ENCODE data around the gene OSBP2.

Gene OSBP2

GRCh38 chr22:30902496-30903357, 208.1 kb downstream of the OSBP2 start:
- DNase-seq (ENCODE audit: low read depth in 2 of 2) = no peak

GRCh38 chr22:30903876-30904460, 209.3 kb downstream of the OSBP2 start:
- no peak for DNase-seq (ENCODE audit: low read depth in 2 of 2)

GRCh38 chr22:30905696-30906341, 211.1 kb downstream of the OSBP2 start:
- DNase-seq (ENCODE audit: low read depth in 2 of 2) = no peak

GRCh38 chr22:30906411-30906810, 211.7 kb downstream of the OSBP2 start:
- no peak for DNase-seq (ENCODE audit: low read depth in 2 of 2)

GRCh38 chr22:30906946-30907345, 212.3 kb downstream of the OSBP2 start:
- DNase-seq (ENCODE audit: low read depth in 2 of 2) = no peak

GRCh38 chr22:30908051-30908461, 213.4 kb downstream of the OSBP2 start:
- no peak for DNase-seq (ENCODE audit: low read depth in 2 of 2)

GRCh38 chr22:30909306-30909705, 214.6 kb downstream of the OSBP2 start:
- DNase-seq (ENCODE audit: low read depth in 2 of 2) = no peak

GRCh38 chr22:30910358-30910757, 215.7 kb downstream of the OSBP2 start:
- DNase-seq (ENCODE audit: low read depth in 2 of 2) = no peak

- DNase-seq (ENCODE audit: low read depth in 2 of 2) = no peak
These were observed 224.1 kb downstream of the OSBP2 start for GRCh38 chr22:30918761-30919160.

GRCh38 chr22:30919973-30920372, 225.3 kb downstream of the OSBP2 start:
- DNase-seq (ENCODE audit: low read depth in 2 of 2) = no peak

- peak; percentile 62 to 77 for DNase-seq (ENCODE audit: low read depth in 2 of 2)
These were observed 225.7 kb downstream of the OSBP2 start for GRCh38 chr22:30920407-30920806.

GRCh38 chr22:30921108-30921507, 226.4 kb downstream of the OSBP2 start:
- no peak for DNase-seq (ENCODE audit: low read depth in 2 of 2)

GRCh38 chr22:30922151-30922611, 227.5 kb downstream of the OSBP2 start:
- DNase-seq (ENCODE audit: low read depth in 2 of 2) = peak; percentile 64 to 81

GRCh38 chr22:30923168-30923900, 228.7 kb downstream of the OSBP2 start:
- DNase-seq (ENCODE audit: low read depth in 2 of 2) = no peak

GRCh38 chr22:30925667-30926066, 231.0 kb downstream of the OSBP2 start:
- no peak for DNase-seq (ENCODE audit: low read depth in 2 of 2)

GRCh38 chr22:30926706-30927105, 232.0 kb downstream of the OSBP2 start:
- no peak for DNase-seq (ENCODE audit: low read depth in 2 of 2)

- no peak for DNase-seq (ENCODE audit: low read depth in 2 of 2)
These were observed 233.1 kb downstream of the OSBP2 start for GRCh38 chr22:30927806-30928205.

GRCh38 chr22:30928401-30928800, 233.7 kb downstream of the OSBP2 start:
- no peak for DNase-seq (ENCODE audit: low read depth in 2 of 2)

- no peak for DNase-seq (ENCODE audit: low read depth in 2 of 2)
These were observed 235.6 kb downstream of the OSBP2 start for GRCh38 chr22:30930228-30930627.

GRCh38 chr22:30931541-30932300, 237.0 kb downstream of the OSBP2 start:
- DNase-seq (ENCODE audit: low read depth in 2 of 2) = no peak

- no peak for DNase-seq (ENCODE audit: low read depth in 2 of 2)
These were observed 238.0 kb downstream of the OSBP2 start for GRCh38 chr22:30932661-30933060.
